ENCODE results near the gene ZAP70. TPM values are rescaled to one million over a fixed set of nuclear protein-coding genes. Genes with fewer than 3 reads are reported as not detected.

ZAP70 gene
- total RNA-seq, 2 donors from 2014 or later = 3.4 to 5.3 TPM

DNA sequence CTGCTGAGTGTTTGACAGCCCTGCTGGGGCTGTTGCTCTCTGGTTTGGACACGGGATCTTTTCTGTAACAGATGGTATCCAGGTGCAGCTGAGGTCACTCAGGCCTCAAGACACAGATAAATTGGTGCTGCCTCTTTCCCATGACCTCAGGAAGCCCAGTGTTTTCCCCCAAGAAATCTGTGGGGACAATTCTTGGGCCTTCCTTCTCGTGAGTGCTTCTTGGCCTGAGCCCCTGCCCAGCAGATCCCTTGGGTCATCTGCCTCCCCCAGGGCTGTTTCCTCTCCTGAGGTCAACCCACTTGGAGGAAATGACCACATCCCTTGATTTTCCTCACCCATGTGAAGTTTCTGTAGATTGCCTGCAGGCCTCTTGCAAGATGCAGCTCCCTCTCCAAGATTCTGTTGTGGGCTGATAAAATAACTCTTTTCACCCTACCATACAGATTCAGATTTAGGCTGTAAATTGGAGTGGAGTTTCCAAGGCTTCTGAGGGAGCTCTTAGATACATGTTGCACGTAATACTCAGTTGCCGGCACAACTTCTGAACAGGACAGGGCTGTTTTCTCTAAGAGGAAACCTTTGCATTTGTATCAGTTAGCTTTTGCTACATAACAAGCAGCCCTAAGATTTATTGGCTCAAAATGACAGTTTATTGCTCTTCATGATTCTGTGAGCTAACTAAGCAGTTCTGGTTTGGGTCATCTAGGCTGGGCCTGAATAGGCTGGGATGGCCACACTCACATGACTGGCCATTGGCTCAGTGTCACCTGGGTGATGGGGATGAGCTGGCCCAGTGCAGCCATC is 13.1 kb downstream of the ZAP70 start:
- Histone ChIP-seq H3K36me3 (no peaks in the 10 kb centered on the region), H3K4me1 (ENCODE audit: control insufficient read depth in 1 of 2, low read depth in 2 of 2) (peaks cover 0 to 10% of the 10 kb centered on the region in 2 donors), H3K27me3 (replicated peaks; ENCODE audit: insufficient read depth) (no peaks in the 10 kb centered on the region), H3K9me3 (peaks cover 9% of the 10 kb centered on the region), H3K27ac (no peak overlapping the region), H3K4me3 (no peak overlapping the region)
- DNase-seq (ENCODE audit: low spot score) (no peak), ATAC-seq (ENCODE audit: insufficient number of reproducible peaks, low FRiP score, low read depth) (no peak)
- TF ChIP-seq, protein P1, sequence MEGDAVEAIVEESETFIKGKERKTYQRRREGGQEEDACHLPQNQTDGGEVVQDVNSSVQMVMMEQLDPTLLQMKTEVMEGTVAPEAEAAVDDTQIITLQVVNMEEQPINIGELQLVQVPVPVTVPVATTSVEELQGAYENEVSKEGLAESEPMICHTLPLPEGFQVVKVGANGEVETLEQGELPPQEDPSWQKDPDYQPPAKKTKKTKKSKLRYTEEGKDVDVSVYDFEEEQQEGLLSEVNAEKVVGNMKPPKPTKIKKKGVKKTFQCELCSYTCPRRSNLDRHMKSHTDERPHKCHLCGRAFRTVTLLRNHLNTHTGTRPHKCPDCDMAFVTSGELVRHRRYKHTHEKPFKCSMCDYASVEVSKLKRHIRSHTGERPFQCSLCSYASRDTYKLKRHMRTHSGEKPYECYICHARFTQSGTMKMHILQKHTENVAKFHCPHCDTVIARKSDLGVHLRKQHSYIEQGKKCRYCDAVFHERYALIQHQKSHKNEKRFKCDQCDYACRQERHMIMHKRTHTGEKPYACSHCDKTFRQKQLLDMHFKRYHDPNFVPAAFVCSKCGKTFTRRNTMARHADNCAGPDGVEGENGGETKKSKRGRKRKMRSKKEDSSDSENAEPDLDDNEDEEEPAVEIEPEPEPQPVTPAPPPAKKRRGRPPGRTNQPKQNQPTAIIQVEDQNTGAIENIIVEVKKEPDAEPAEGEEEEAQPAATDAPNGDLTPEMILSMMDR (IDR thresholded peaks at IDR 0.05) = no peak

DNA sequence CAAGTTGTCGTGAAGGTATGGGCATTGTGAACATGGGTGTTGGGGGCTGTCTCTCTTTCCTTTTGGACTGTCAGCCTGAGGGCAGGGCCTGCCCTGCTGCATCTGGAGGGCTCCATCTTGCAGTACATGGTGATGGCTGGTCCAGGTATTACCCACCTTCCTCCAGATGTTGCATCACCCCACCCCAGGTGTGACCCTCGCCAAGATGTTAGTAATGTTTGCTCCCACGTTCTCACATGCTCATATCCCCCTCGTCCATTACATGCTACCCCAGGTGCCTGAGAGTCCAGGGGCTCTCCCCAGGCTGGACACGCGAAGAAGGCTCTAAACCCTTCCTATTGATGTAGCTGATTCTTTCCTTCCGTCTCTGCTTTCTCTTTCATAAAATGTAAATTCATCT is 13.9 kb downstream of the ZAP70 start:
- H3K4me3 ChIP-seq = no peak overlapping the region
- no peak overlapping the region for H3K27ac ChIP-seq
- DNase-seq (ENCODE audit: low spot score) (no peak), ATAC-seq (ENCODE audit: insufficient number of reproducible peaks, low FRiP score, low read depth) (no peak)
- H3K4me1 ChIP-seq (ENCODE audit: control insufficient read depth in 1 of 2, low read depth in 2 of 2) = peaks cover 0 to 10% of the 10 kb centered on the region in 2 donors
- H3K9me3 ChIP-seq = peaks cover 9% of the 10 kb centered on the region
- TF ChIP-seq, protein P1 (IDR thresholded peaks at IDR 0.05) = no peak
- no peaks in the 10 kb centered on the region for H3K27me3 ChIP-seq (replicated peaks; ENCODE audit: insufficient read depth)
- H3K36me3 ChIP-seq = no peaks in the 10 kb centered on the region

GRCh38 chr2:97728091-97728731 is 14.8 kb downstream of the ZAP70 start:
- TF ChIP-seq, protein P1 (IDR thresholded peaks at IDR 0.05) = no peak
- no peak for ATAC-seq (ENCODE audit: insufficient number of reproducible peaks, low FRiP score, low read depth)

GRCh38 chr2:97730245-97730644 is 16.9 kb downstream of the ZAP70 start:
- TF ChIP-seq, protein P1 (IDR thresholded peaks at IDR 0.05) = no peak
- Histone ChIP-seq H3K27ac (no peak overlapping the region), H3K4me1 (ENCODE audit: control insufficient read depth in 1 of 2, low read depth in 2 of 2) (peaks cover 0 to 10% of the 10 kb centered on the region in 2 donors), H3K4me3 (no peak overlapping the region), H3K27me3 (replicated peaks; ENCODE audit: insufficient read depth) (no peaks in the 10 kb centered on the region), H3K36me3 (no peaks in the 10 kb centered on the region), H3K9me3 (peaks cover 9% of the 10 kb centered on the region)
- no peak for ATAC-seq (ENCODE audit: insufficient number of reproducible peaks, low FRiP score, low read depth)
- no peak for DNase-seq (ENCODE audit: low spot score)

More at GRCh38 chr2:97728091-97728731, 14.8 kb downstream of the ZAP70 start:
- H3K36me3 ChIP-seq = no peaks in the 10 kb centered on the region
- H3K4me3 ChIP-seq = no peak overlapping the region
- no peak overlapping the region for H3K27ac ChIP-seq
- no peaks in the 10 kb centered on the region for H3K27me3 ChIP-seq (replicated peaks; ENCODE audit: insufficient read depth)
- peaks cover 0 to 10% of the 10 kb centered on the region in 2 donors for H3K4me1 ChIP-seq (ENCODE audit: control insufficient read depth in 1 of 2, low read depth in 2 of 2)
- H3K9me3 ChIP-seq = peaks cover 9% of the 10 kb centered on the region
- no peak for DNase-seq (ENCODE audit: low spot score)

DNA sequence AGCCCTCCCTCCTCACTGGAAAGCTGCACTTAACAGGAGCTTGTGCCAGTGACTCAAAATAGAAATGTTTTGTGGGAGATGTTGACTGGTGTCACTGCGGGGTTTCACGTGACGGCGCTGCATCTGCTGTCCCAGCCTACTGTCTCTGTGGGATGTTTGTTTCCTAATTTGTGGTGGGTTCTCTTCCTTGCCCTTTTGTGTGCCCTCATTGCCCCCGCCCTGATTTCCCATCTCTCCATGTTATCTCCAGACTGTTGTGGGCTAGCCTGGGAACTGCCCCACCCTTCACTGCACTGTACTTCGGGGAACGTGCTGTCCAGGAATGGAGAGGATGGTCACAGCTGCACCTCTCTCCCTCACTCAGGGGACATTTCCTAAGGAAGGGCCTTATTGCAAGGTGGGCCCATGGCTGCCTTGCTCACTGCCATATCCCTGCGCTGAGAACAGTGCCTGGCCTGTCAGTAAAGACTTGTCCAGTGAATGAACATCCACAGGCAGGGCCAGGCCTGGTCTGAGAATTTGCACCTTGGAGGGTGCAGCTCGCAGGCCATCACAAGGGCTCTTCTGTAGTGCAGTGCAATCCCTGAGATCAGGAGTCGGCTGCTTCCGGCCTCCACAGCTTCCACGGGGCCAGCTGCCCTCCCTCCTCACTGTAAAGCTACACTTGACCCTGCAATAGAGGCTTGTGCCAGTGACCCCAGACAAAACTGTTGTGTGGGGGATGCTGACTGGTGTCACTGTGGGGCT is 18.1 kb downstream of the ZAP70 start:
- no peak for ATAC-seq (ENCODE audit: insufficient number of reproducible peaks, low FRiP score, low read depth)
- TF ChIP-seq, protein P1 (IDR thresholded peaks at IDR 0.05) = no peak
- Histone ChIP-seq H3K36me3 (no peaks in the 10 kb centered on the region), H3K9me3 (peaks cover 9% of the 10 kb centered on the region), H3K4me3 (no peak overlapping the region), H3K27me3 (replicated peaks; ENCODE audit: insufficient read depth) (no peaks in the 10 kb centered on the region), H3K27ac (no peak overlapping the region), H3K4me1 (ENCODE audit: control insufficient read depth in 1 of 2, low read depth in 2 of 2) (peaks cover 0 to 10% of the 10 kb centered on the region in 2 donors)
- no peak for DNase-seq (ENCODE audit: low spot score)
